Stimulated activated CD4-positive, alpha-beta T cell treated with anti-CD3 and anti-CD28 coated beads, Interleukin-4, amount 100 ng/mL, for 24 hours (primary cell): ENCODE data around the gene DUOXA2.

Experiments
- DNase-seq: peaks from one replicate; pipeline ENCODE4 v3.0.0-alpha.2; 2020

DUOXA2 gene

GRCh38 chr15:45138814-45139765, 25.0 kb downstream of the DUOXA2 start:
- no peak for DNase-seq

GRCh38 chr15:45139770-45140169, 25.6 kb downstream of the DUOXA2 start:
- DNase-seq: no peak

GRCh38 chr15:45140557-45141250, 26.6 kb downstream of the DUOXA2 start:
- no peak for DNase-seq

- no peak for DNase-seq
These were observed 27.3 kb downstream of the DUOXA2 start for GRCh38 chr15:45141386-45141785.

GRCh38 chr15:45143056-45143455, 28.9 kb downstream of the DUOXA2 start:
- no peak for DNase-seq

GRCh38 chr15:45143946-45144345, 29.8 kb downstream of the DUOXA2 start:
- no peak for DNase-seq

- no peak for DNase-seq
These were observed 30.6 kb downstream of the DUOXA2 start for GRCh38 chr15:45144775-45145174.

- DNase-seq: no peak
These were observed 32.3 kb downstream of the DUOXA2 start for GRCh38 chr15:45146405-45146804.

GRCh38 chr15:45147606-45148005, 33.5 kb downstream of the DUOXA2 start:
- DNase-seq: no peak

- no peak for DNase-seq
These were observed 34.2 kb downstream of the DUOXA2 start for GRCh38 chr15:45148076-45149059.

- no peak for DNase-seq
These were observed 34.9 kb downstream of the DUOXA2 start for GRCh38 chr15:45149060-45149459.

- DNase-seq: no peak
These were observed 36.4 kb downstream of the DUOXA2 start for GRCh38 chr15:45150481-45150880.

- no peak for DNase-seq
These were observed 36.9 kb downstream of the DUOXA2 start for GRCh38 chr15:45150997-45151396.

GRCh38 chr15:45151998-45152828, 38.1 kb downstream of the DUOXA2 start:
- no peak for DNase-seq

GRCh38 chr15:45155739-45156138, 41.6 kb downstream of the DUOXA2 start:
- DNase-seq: no peak

- DNase-seq: no peak
These were observed 42.8 kb downstream of the DUOXA2 start for GRCh38 chr15:45156744-45157455.

- no peak for DNase-seq
These were observed 43.8 kb downstream of the DUOXA2 start for GRCh38 chr15:45157974-45158373.

- DNase-seq: no peak
These were observed 47.5 kb downstream of the DUOXA2 start for GRCh38 chr15:45161666-45162065.

GRCh38 chr15:45162771-45163507, 48.8 kb downstream of the DUOXA2 start:
- DNase-seq: peak; percentile 66

- no peak for DNase-seq
These were observed 49.4 kb downstream of the DUOXA2 start for GRCh38 chr15:45163508-45163856.

- DNase-seq: no peak
These were observed 50.8 kb downstream of the DUOXA2 start for GRCh38 chr15:45164914-45165313.
